SK-N-SH (cell line): Measurements from ENCODE around the gene RD3L.

Source experiments
- EZH2phosphoT487 ChIP-seq: fragments of 200-600 bp; sonication (generic); IDR thresholded peaks from 2 replicates; pipeline ENCODE4 v1.6.1; 2017; ENCODE audit warnings: low read depth, mixed run types, mild to moderate bottlenecking, antibody characterized with exemption, moderate library complexity, borderline replicate concordance
- SIN3A ChIP-seq: IDR thresholded peaks from 2 replicates; pipeline ENCODE4 v1.6.1; 2012; ENCODE audit warnings: low read depth, mild to moderate bottlenecking, low read length, moderate library complexity, borderline replicate concordance
- TF ChIP-seq, protein P1 (sequence below): IDR thresholded peaks from 2 replicates; pipeline ENCODE4 v1.4.0; 2012; ENCODE audit warnings: low read depth

DNA sequence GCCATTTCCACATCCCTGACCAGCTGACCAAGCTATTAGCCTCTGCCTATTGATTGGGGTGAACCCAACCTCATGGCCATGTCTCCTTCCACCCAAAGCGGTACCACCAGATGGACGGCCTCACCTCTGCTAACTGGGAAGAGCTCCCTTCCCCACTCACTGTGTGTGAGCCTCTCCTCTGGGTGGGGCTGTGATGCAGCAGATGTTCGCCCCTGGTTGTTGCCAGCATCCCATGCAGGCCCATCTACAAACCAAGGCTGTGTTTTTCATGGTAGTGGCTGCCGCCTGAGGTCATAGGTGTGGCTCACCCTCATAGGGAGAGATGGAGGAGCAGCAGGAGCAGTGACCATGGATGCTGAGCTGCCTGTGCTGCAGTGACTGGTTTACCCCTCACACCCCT is 47.6 kb upstream of the RD3L start:
- TF ChIP-seq EZH2phosphoT487 (no peak), SIN3A (no peak)
- TF ChIP-seq, protein P1, sequence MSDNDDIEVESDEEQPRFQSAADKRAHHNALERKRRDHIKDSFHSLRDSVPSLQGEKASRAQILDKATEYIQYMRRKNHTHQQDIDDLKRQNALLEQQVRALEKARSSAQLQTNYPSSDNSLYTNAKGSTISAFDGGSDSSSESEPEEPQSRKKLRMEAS = no peak
